Ishikawa (cell line): ENCODE results near the gene SLC6A1.

Experiments
- CEBPB ChIP-seq: IDR thresholded peaks from 2 replicates; pipeline ENCODE4 v1.6.1; 2012
- CREB1 ChIP-seq: IDR thresholded peaks from 2 replicates; pipeline ENCODE4 v1.6.1; 2012; ENCODE audit warnings: low read depth
- EGR1 ChIP-seq: IDR thresholded peaks from 2 replicates; pipeline ENCODE4 v1.6.1; 2012
- EP300 ChIP-seq: IDR thresholded peaks from 2 replicates; pipeline ENCODE4 v1.6.1; 2012; ENCODE audit warnings: borderline replicate concordance
- FOXM1 ChIP-seq: IDR thresholded peaks from 2 replicates; pipeline ENCODE4 v1.6.1; 2012; ENCODE audit warnings: low read depth, borderline replicate concordance
- MAX ChIP-seq: IDR thresholded peaks from 2 replicates; pipeline ENCODE4 v1.6.1; 2012
- NFIC ChIP-seq: IDR thresholded peaks from 2 replicates; pipeline ENCODE4 v1.6.1; 2012
- RAD21 ChIP-seq: IDR thresholded peaks from 2 replicates; pipeline ENCODE4 v1.6.1; 2012; ENCODE audit warnings: low read depth
- REST ChIP-seq: IDR thresholded peaks from 2 replicates; pipeline ENCODE4 v1.6.1; 2012; ENCODE audit warnings: low read depth, mild to moderate bottlenecking
- TAF1 ChIP-seq: IDR thresholded peaks from 2 replicates; pipeline ENCODE4 v1.6.1; 2012; ENCODE audit warnings: low read depth, mild to moderate bottlenecking
- TCF12 ChIP-seq: IDR thresholded peaks from 2 replicates; pipeline ENCODE4 v1.6.1; 2012; ENCODE audit warnings: low read depth
- TEAD4 ChIP-seq: IDR thresholded peaks from 2 replicates; pipeline ENCODE4 v1.6.1; 2012
- USF1 ChIP-seq: IDR thresholded peaks from 2 replicates; pipeline ENCODE4 v1.6.1; 2012
- YY1 ChIP-seq: IDR thresholded peaks from 2 replicates; pipeline ENCODE4 v1.6.1; 2012; ENCODE audit warnings: low read depth
- ZBTB7A ChIP-seq: IDR thresholded peaks from 2 replicates; pipeline ENCODE4 v1.6.1; 2012; ENCODE audit warnings: low read depth

SLC6A1 gene

GRCh38 chr3:11021611-11022011 is 29.1 kb downstream of the SLC6A1 start:
- TF ChIP-seq TEAD4 (no peak), TAF1 (no peak), EGR1 (no peak), NFIC (no peak), FOXM1 (no peak), MAX (no peak), TCF12 (no peak), ZBTB7A (no peak), CEBPB (no peak), YY1 (no peak), RAD21 (no peak), EP300 (no peak), CREB1 (no peak), USF1 (no peak), REST (no peak)

- no peak for TF ChIP-seq TEAD4
- no peak for TF ChIP-seq FOXM1
- TF ChIP-seq USF1, result no peak
- TF ChIP-seq RAD21, result no peak
- TF ChIP-seq MAX, result no peak
- TF ChIP-seq CREB1, result no peak
- TF ChIP-seq CEBPB, result no peak
- TF ChIP-seq REST, result no peak
- no peak for TF ChIP-seq YY1
- TF ChIP-seq ZBTB7A, result no peak
- no peak for TF ChIP-seq EP300
- TF ChIP-seq TCF12, result no peak
- TF ChIP-seq TAF1, result no peak
Observed at GRCh38 chr3:11022115-11022514, 29.6 kb downstream of the SLC6A1 start.

- TF ChIP-seq TEAD4, result no peak
- TF ChIP-seq NFIC, result no peak
- TF ChIP-seq CEBPB, result no peak
- no peak for TF ChIP-seq FOXM1
- no peak for TF ChIP-seq TCF12
- TF ChIP-seq TAF1, result no peak
- TF ChIP-seq ZBTB7A, result no peak
- TF ChIP-seq MAX, result no peak
- TF ChIP-seq CREB1, result no peak
- no peak for TF ChIP-seq REST
- TF ChIP-seq EP300, result no peak
- TF ChIP-seq EGR1, result no peak
- no peak for TF ChIP-seq RAD21
- no peak for TF ChIP-seq YY1
- no peak for TF ChIP-seq USF1
Observed at GRCh38 chr3:11024181-11024580, 31.6 kb downstream of the SLC6A1 start.

GRCh38 chr3:11029948-11030347 is 37.4 kb downstream of the SLC6A1 start:
- TF ChIP-seq NFIC, result no peak
- TF ChIP-seq TEAD4, result no peak
- TF ChIP-seq TAF1, result no peak
- no peak for TF ChIP-seq CREB1
- no peak for TF ChIP-seq CEBPB
- no peak for TF ChIP-seq EP300
- no peak for TF ChIP-seq MAX
- TF ChIP-seq USF1, result no peak
- TF ChIP-seq RAD21, result no peak
- TF ChIP-seq TCF12, result no peak
- no peak for TF ChIP-seq REST
- TF ChIP-seq EGR1, result no peak
- no peak for TF ChIP-seq FOXM1
- no peak for TF ChIP-seq ZBTB7A
- no peak for TF ChIP-seq YY1
